Gastroesophageal sphincter (tissue), 4 donors: Measurements from ENCODE around the gene SDC3. TPM values are rescaled to one million over a fixed set of nuclear protein-coding genes. Genes with fewer than 3 reads are reported as not detected.

Experiments
- ATAC-seq: fragments of 150-250 bp; one replicate; pipeline ENCODE4 v1.9.1; 2016; ENCODE audit warnings: mild to moderate bottlenecking, moderate library complexity
- H3K27ac ChIP-seq, 4 donors: fragments of 200-600 bp; sonication (generic) in 3 of 4; 1 replicate in 3 of 4; 2 replicates in 1 of 4; pipeline ENCODE4 v1.5.1; 2016 to 2019
- H3K27me3 ChIP-seq: fragments of 200-600 bp; sonication (generic); one replicate; pipeline ENCODE4 v1.5.1; 2019
- H3K36me3 ChIP-seq, 2 donors: fragments of 200-600 bp; sonication (generic); one replicate each; pipeline ENCODE4 v1.5.1; 2019; ENCODE audit warnings: control low read depth in 1 of 2
- H3K4me1 ChIP-seq, 3 donors: fragments of 200-600 bp; sonication (generic); 1 replicate in 2 of 3; 2 replicates in 1 of 3; pipeline ENCODE4 v1.5.1; 2016 to 2019; ENCODE audit warnings: control low read depth in 2 of 3
- H3K4me3 ChIP-seq, 2 donors: fragments of 200-600 bp; sonication (generic); one replicate each; pipeline ENCODE4 v1.5.1; 2019; ENCODE audit warnings: mild to moderate bottlenecking in 1 of 2, moderate library complexity in 1 of 2
- H3K9me3 ChIP-seq, 3 donors: fragments of 200-600 bp; sonication (generic); one replicate each; pipeline ENCODE4 v1.5.1; 2017 to 2019; ENCODE audit warnings: control low read depth in 2 of 3
- CTCF ChIP-seq, 4 experiments: fragments of 200-600 bp in 2 of 4; fragments of 450-650 bp in 2 of 4; sonication (generic) in 1 of 4; IDR thresholded peaks; one replicate each; pipeline ENCODE4 v1.5.1; 2017 to 2019; ENCODE audit warnings: antibody characterized with exemption in 4 of 4, mild to moderate bottlenecking in 2 of 4, moderate library complexity in 2 of 4
- EP300 ChIP-seq: sonication (generic); formaldehyde crosslinking; IDR thresholded peaks from one replicate; pipeline ENCODE4 v1.6.1; 2017; ENCODE audit warnings: antibody characterized with exemption, mild to moderate bottlenecking
- POLR2A ChIP-seq, 2 donors: fragments of 450-650 bp; IDR thresholded peaks; one replicate each; pipeline ENCODE4 v1.6.1; 2017; ENCODE audit warnings: antibody characterized with exemption in 2 of 2, mild to moderate bottlenecking in 2 of 2, moderate library complexity in 1 of 2
- POLR2AphosphoS5 ChIP-seq: sonication (generic); formaldehyde crosslinking; IDR thresholded peaks from one replicate; pipeline ENCODE4 v1.6.1; 2017; ENCODE audit warnings: antibody characterized with exemption
- WGBS, 2 donors: methylation state at CpG; one replicate each; pipeline ENCODE4 v1.1.5; 2018; ENCODE audit warnings: low coverage in 1 of 2; 5-methylcytosine and 5-hydroxymethylcytosine counted together
- total RNA-seq, 4 donors: library from RNA; depleted of rRNA; stranded (reverse); fragments of >200 nt; gene quantifications; one replicate each; pipeline ENCODE4 v1.1.0, GENCODE V29; 2016

The SDC3 gene
- total RNA-seq, 4 donors from 2014 or later, result 45.1 to 112 (median 52.6) TPM

DNA sequence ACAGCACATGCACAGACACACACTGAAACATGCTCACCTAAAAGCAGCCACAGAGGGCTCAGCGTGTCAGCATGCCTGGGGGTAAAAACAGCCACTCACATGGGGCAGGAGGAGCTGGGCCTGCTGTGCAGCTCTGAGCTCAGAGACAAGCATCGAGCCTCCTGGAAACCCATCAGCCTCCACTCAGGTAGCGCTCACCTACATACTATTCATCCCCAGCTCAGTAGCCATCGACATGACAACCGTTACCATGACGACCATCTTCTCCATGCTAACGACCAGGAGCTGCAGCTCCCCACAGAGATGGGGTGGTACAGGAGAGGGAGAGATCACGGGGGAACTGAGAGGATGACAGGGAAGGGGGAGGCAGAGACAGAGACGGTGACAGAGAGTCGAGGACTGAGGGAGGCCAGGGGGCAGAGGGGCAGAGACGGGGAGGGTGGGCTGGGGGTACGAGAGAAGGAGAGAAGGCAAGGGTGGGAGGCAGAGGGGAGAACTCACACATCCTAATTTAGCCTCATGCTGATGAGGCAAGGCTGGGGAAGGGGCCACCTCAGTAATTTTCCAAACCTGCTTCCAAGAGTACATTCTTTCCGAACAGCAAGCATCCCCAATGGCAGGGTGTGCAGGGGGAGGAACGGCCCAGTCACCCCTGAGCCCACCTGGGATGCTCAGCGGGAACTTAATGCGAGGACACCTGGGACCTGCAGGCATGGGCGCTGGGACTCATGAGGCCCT lies 28.4 kb downstream of the SDC3 start:
- Histone ChIP-seq H3K27ac (peak overlapping the region in 3 of 4 donors; percentile 80 to 84 (median 84)), H3K9me3 (no peaks in the 10 kb centered on the region), H3K4me1 (peaks cover 0 to 87% (median 47%) of the 10 kb centered on the region in 3 donors), H3K27me3 (no peaks in the 10 kb centered on the region), H3K36me3 (peaks cover 0 to 17% of the 10 kb centered on the region in 2 donors), H3K4me3 (no peak overlapping the region)
- ATAC-seq, result no peak
- WGBS, 2 donors, result 27 to 48% methylated on average over 5 to 9 of the region's 17 CpGs
- TF ChIP-seq EP300, result no peak
- TF ChIP-seq POLR2A (IDR thresholded peaks at IDR 0.05), result no peak
- no peak for TF ChIP-seq POLR2AphosphoS5
- no peak for TF ChIP-seq CTCF (IDR thresholded peaks at IDR 0.05)

DNA sequence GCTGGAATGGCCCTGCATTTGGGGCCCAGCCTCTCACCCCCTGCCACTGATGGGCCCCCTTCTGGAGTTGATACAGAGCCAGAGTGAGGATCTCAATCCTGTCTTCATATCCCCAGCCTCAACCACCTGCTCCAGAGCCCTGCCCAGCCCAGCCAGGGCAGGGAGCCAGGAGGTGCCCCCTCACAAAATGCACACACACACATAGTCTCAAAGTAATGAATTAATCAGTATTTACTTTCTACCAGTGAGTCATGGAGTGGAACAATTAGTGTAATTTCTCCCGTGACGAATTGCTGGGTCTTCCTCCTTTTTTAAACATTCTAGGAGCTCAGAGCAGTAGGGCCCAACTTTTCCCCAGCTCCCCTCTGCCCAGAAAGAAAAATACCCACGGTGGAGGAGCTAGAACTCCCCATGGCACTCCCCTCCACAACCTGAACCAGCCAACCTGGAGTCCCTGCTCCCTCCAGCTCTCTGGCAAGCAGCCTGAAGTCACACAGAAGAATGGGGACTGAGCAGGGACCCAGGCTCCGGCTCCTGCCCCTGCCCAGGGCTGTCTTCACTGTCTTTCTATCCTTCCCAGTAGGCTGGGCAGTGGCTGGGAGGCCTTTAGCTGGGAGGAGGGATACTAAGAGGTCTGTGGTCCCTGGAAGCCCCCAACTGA lies 29.3 kb downstream of the SDC3 start:
- Histone ChIP-seq H3K4me1 (peaks cover 0 to 83% (median 47%) of the 10 kb centered on the region in 3 donors), H3K4me3 (no peak overlapping the region), H3K36me3 (peaks cover 0 to 26% of the 10 kb centered on the region in 2 donors), H3K9me3 (no peaks in the 10 kb centered on the region), H3K27me3 (no peaks in the 10 kb centered on the region), H3K27ac (peak overlapping the region; percentile 2 to 84 (median 82))
- TF ChIP-seq POLR2AphosphoS5, result peak; percentile 47
- TF ChIP-seq EP300, result no peak
- no peak for ATAC-seq
- WGBS, 2 donors, result 0 to 6% methylated on average over 1 to 3 of the region's 4 CpGs

- Histone ChIP-seq H3K4me3 (no peak overlapping the region), H3K4me1 (peaks cover 0 to 76% (median 44%) of the 10 kb centered on the region in 3 donors), H3K27ac (peak overlapping the region in 3 of 4 donors; percentile 80 to 84 (median 84)), H3K27me3 (no peaks in the 10 kb centered on the region), H3K9me3 (no peaks in the 10 kb centered on the region), H3K36me3 (peaks cover 0 to 33% of the 10 kb centered on the region in 2 donors)
- TF ChIP-seq POLR2A (IDR thresholded peaks at IDR 0.05) (no peak), POLR2AphosphoS5 (no peak), CTCF (IDR thresholded peaks at IDR 0.05) (no peak), EP300 (no peak)
- ATAC-seq, result no peak
- no CpG with 5 or more reads among the region's 13 CpGs for WGBS, 2 donors
Observed at GRCh38 chr1:30878559-30878958, 30.0 kb downstream of the SDC3 start.

- Histone ChIP-seq H3K36me3 (peaks cover 0 to 38% of the 10 kb centered on the region in 2 donors), H3K4me1 (peaks cover 0 to 71% (median 39%) of the 10 kb centered on the region in 3 donors), H3K27me3 (no peaks in the 10 kb centered on the region), H3K4me3 (no peak overlapping the region), H3K27ac (peak overlapping the region in 3 of 4 donors; percentile 80 to 84 (median 84)), H3K9me3 (peaks cover 0 to 4% (median 0%) of the 10 kb centered on the region in 3 donors)
- no peak for ATAC-seq
- 79% methylated on average over 4 of the region's 9 CpGs; no CpG with 5 or more reads in 1 of the 2 donors for WGBS, 2 donors
- TF ChIP-seq EP300 (no peak), CTCF (IDR thresholded peaks at IDR 0.05) (no peak), POLR2A (IDR thresholded peaks at IDR 0.05) (no peak), POLR2AphosphoS5 (no peak)
Observed at GRCh38 chr1:30878016-30878415, 30.5 kb downstream of the SDC3 start.

- Histone ChIP-seq H3K27me3 (no peaks in the 10 kb centered on the region), H3K4me3 (peak overlapping the region in 1 of 2 donors; percentile 0), H3K4me1 (peaks cover 0 to 64% (median 39%) of the 10 kb centered on the region in 3 donors), H3K9me3 (peaks cover 0 to 11% (median 0%) of the 10 kb centered on the region in 3 donors), H3K36me3 (peaks cover 0 to 45% of the 10 kb centered on the region in 2 donors), H3K27ac (peak overlapping the region; percentile 49 to 84 (median 82))
- ATAC-seq, result peak; percentile 92
- WGBS, 2 donors, result 0 to 16% methylated on average over 5 to 7 of the region's 10 CpGs
- TF ChIP-seq CTCF (IDR thresholded peaks at IDR 0.05) (no peak), POLR2A (IDR thresholded peaks at IDR 0.05) (no peak), POLR2AphosphoS5 (peak; percentile 68), EP300 (no peak)
Observed at GRCh38 chr1:30877205-30877912, 31.2 kb downstream of the SDC3 start.
